Measurements from ENCODE around the gene CPLX3. TPM values are rescaled to one million over a fixed set of nuclear protein-coding genes. Genes with fewer than 3 reads are reported as not detected.

Gene CPLX3
- total and polyA plus RNA-seq, 2 of the 8 experiments (the other 6 are each of a cell fraction or from before 2014, with no cell fraction given) = 0.17 TPM; not detected in 1

- no peak overlapping the region for H3K4me2 ChIP-seq (ENCODE audit: insufficient read depth in 1 of 2, low read depth in 2 of 2, low read length in 2 of 2)
- H3K36me3 ChIP-seq (ENCODE audit: control insufficient read depth in 2 of 4, insufficient read depth in 4 of 4, low read length in 3 of 4) = peaks cover 3 to 18% (median 9%) of the 10 kb centered on the region in 4 experiments; a peak in 7 of 8 replicates
- no peak overlapping the region for H3K4ac ChIP-seq (replicated peaks; ENCODE audit: insufficient read length, low read depth, low read length)
- H3K18ac ChIP-seq (ENCODE audit: extremely low read depth, low read length) = no peak overlapping the region
- ChIA-PET POLR2A (ENCODE audit: partially characterized antibody) (interaction anchor here (1.0 to 1.3 kb wide), 4 partner anchors 9 to 62 kb away, joined by 3 to 6 read pairs (median 3); no protein-coding TSS in a partner anchor), CTCF (ENCODE audit: partially characterized antibody) (interaction anchor here (1.0 to 1.6 kb wide), 3 partner anchors 13 to 56 kb away, joined by 3 to 11 read pairs (median 7); no protein-coding TSS in a partner anchor)
- peaks cover 7% of the 10 kb centered on the region; the same call in 1 of the 2 replicates for H3K23me2 ChIP-seq (ENCODE audit: low read depth, low read length)
- H3K4me3 ChIP-seq (ENCODE audit: extremely low read depth in 1 of 4, insufficient read depth in 2 of 4, low read depth in 3 of 4, low read length in 4 of 4) = no peak overlapping the region
- no peak overlapping the region for H2BK15ac ChIP-seq (ENCODE audit: low read length)
- no peak overlapping the region for H4K8ac ChIP-seq (ENCODE audit: extremely low read depth, insufficient read depth, low read length)
- no peaks in the 10 kb centered on the region for H3K27me3 ChIP-seq (replicated peaks in 1 of 4; ENCODE audit: control insufficient read depth in 3 of 4, extremely low read depth in 1 of 4, insufficient read depth in 3 of 4, low read length in 3 of 4)
- peaks cover 0 to 13% (median 8%) of the 10 kb centered on the region in 4 experiments; a peak in 6 of 7 replicates for H3K4me1 ChIP-seq (replicated peaks in 1 of 4; ENCODE audit: control insufficient read depth in 3 of 4, insufficient read depth in 4 of 4, low read length in 3 of 4)
- TF ChIP-seq KDM1A (IDR thresholded peaks at IDR 0.05; ENCODE audit: borderline replicate concordance, low read length) = no peak
- no peak for TF ChIP-seq BRCA1 (IDR thresholded peaks at IDR 0.05; ENCODE audit: low read depth, low read length)
- TF ChIP-seq RAD21 (IDR thresholded peaks at IDR 0.05 in 1 of 2, conservative IDR thresholded peaks at IDR 0.05 in 1 of 2; ENCODE audit: low read depth in 2 of 2, low read length in 2 of 2) = no peak
- no peak for TF ChIP-seq ZNF274 (IDR thresholded peaks at IDR 0.05; ENCODE audit: borderline replicate concordance, extremely low read depth, low read length)
- TF ChIP-seq JUND (IDR thresholded peaks at IDR 0.05; ENCODE audit: low read length) = no peak
- no peak for TF ChIP-seq SIN3A (conservative IDR thresholded peaks at IDR 0.05 in 1 of 2, IDR thresholded peaks at IDR 0.05 in 1 of 2; ENCODE audit: low read depth in 1 of 2, low read length in 2 of 2)
- no peak for TF ChIP-seq ATF2 (IDR thresholded peaks at IDR 0.05; ENCODE audit: low read length)
- TF ChIP-seq SP1 (IDR thresholded peaks at IDR 0.05; ENCODE audit: low read depth, low read length) = no peak
- TF ChIP-seq FOSL1 (IDR thresholded peaks at IDR 0.05; ENCODE audit: insufficient read depth, low read depth, low read length) = no peak
- no peak for TF ChIP-seq NRF1 (IDR thresholded peaks at IDR 0.05; ENCODE audit: low read depth, low read length)
- no peak for TF ChIP-seq BACH1 (IDR thresholded peaks at IDR 0.05; ENCODE audit: low read length)
- FAIRE-seq (no peak), DNase-seq (ENCODE audit: low read depth in 1 of 2, low spot score in 2 of 2) (no peak)
- no peak overlapping the region for H2BK12ac ChIP-seq (ENCODE audit: low read depth, low read length)
- H3K27ac ChIP-seq (ENCODE audit: low read depth, low read length) = no peak overlapping the region
- no peaks in the 10 kb centered on the region for H3K79me2 ChIP-seq (ENCODE audit: control insufficient read depth in 1 of 2, insufficient read depth in 2 of 2, low read length in 2 of 2)
- H3K9me3 ChIP-seq (ENCODE audit: insufficient read depth in 2 of 2, low read depth in 1 of 2, low read length in 1 of 2) = no peaks in the 10 kb centered on the region
- no peak overlapping the region for H4K91ac ChIP-seq (replicated peaks; ENCODE audit: insufficient read length, low read length)
- 0 out of 2 replicates have a peak, but pooled peaks cover 2% of the 10 kb centered on the region for H3K79me1 ChIP-seq (ENCODE audit: low read depth, low read length)
- no peak overlapping the region for H2BK120ac ChIP-seq (replicated peaks; ENCODE audit: low read depth, low read length)
- no peak overlapping the region for H2AK5ac ChIP-seq (ENCODE audit: low read depth, low read length)
- H3K9ac ChIP-seq (replicated peaks in 1 of 4; ENCODE audit: extremely low read depth in 1 of 4, low read depth in 3 of 4, low read length in 3 of 4) = no peak overlapping the region
- H2AFZ ChIP-seq (ENCODE audit: low read length) = no peak overlapping the region
- no peak overlapping the region for H3K14ac ChIP-seq (ENCODE audit: insufficient read length)
- H2BK20ac ChIP-seq (ENCODE audit: low read length) = no peak overlapping the region
- no peak overlapping the region for H2BK5ac ChIP-seq (ENCODE audit: low read depth, low read length)
- WGBS, 2 experiments (ENCODE audit: extremely low coverage in 1 of 2, insufficient coverage in 1 of 2, insufficient read length in 1 of 2, insufficient replicate concordance in 2 of 2, low coverage in 1 of 2, low lambda C conversion rate in 2 of 2, missing lambda C conversion rate in 1 of 2) = 94% methylated on average over 4 of the region's 4 CpGs; no CpG with 5 or more reads in 1 of the 2 experiments
- H4K20me1 ChIP-seq (replicated peaks in 1 of 2; ENCODE audit: control insufficient read depth in 1 of 2, insufficient read depth in 2 of 2, low read length in 2 of 2) = peaks cover 0 to 4% of the 10 kb centered on the region in 2 experiments
- H3K23ac ChIP-seq (ENCODE audit: insufficient read length) = no peak overlapping the region
- H4K5ac ChIP-seq (ENCODE audit: insufficient read length, low read depth, low read length) = no peak overlapping the region
- no peak overlapping the region for H3K56ac ChIP-seq (replicated peaks; ENCODE audit: insufficient read length, low read depth, low read length)
Measured at GRCh38 chr15:74845581-74845980, 19.2 kb downstream of the CPLX3 start.

Measured in H1 (cell line).